HEK293 (cell line): ENCODE results near the gene MAPRE3.

Experiments
- BCL11B ChIP-seq: fragments of 450-650 bp; formaldehyde crosslinking; IDR thresholded peaks from 2 replicates; pipeline ENCODE4 v1.5.1; 2016; ENCODE audit warnings: low read depth, missing biosample characterization, missing genetic modification characterization
- GFI1B ChIP-seq: fragments of 450-650 bp; formaldehyde crosslinking; IDR thresholded peaks from 2 replicates; pipeline ENCODE4 v1.5.1; 2016; ENCODE audit warnings: missing biosample characterization, missing genetic modification characterization
- MYNN ChIP-seq: fragments of 450-650 bp; formaldehyde crosslinking; IDR thresholded peaks from 2 replicates; pipeline ENCODE4 v1.5.1; 2016; ENCODE audit warnings: missing biosample characterization, missing genetic modification characterization, borderline replicate concordance
- SALL2 ChIP-seq: fragments of 450-650 bp; formaldehyde crosslinking; IDR thresholded peaks from 2 replicates; pipeline ENCODE4 v1.5.0; 2017; ENCODE audit warnings: missing biosample characterization, mild to moderate bottlenecking, missing genetic modification characterization, borderline replicate concordance
- SCRT2 ChIP-seq: fragments of 450-650 bp; formaldehyde crosslinking; IDR thresholded peaks from 2 replicates; pipeline ENCODE4 v1.5.1; 2016; ENCODE audit warnings: missing biosample characterization, missing genetic modification characterization
- TRIM28 ChIP-seq: IDR thresholded peaks from 2 replicates; pipeline ENCODE4 v1.6.1; 2011; ENCODE audit warnings: low read length, control low read depth, borderline replicate concordance
- ZBTB17 ChIP-seq: fragments of 450-650 bp; formaldehyde crosslinking; IDR thresholded peaks from 2 replicates; pipeline ENCODE4 v1.5.1; 2016; ENCODE audit warnings: missing biosample characterization, missing genetic modification characterization
- ZBTB20 ChIP-seq: fragments of 450-650 bp; formaldehyde crosslinking; IDR thresholded peaks from 2 replicates; pipeline ENCODE4 v1.5.1; 2016; ENCODE audit warnings: missing biosample characterization, missing genetic modification characterization
- ZBTB48 ChIP-seq: fragments of 450-650 bp; formaldehyde crosslinking; IDR thresholded peaks from 2 replicates; pipeline ENCODE4 v1.5.1; 2016; ENCODE audit warnings: missing biosample characterization, missing genetic modification characterization
- ZNF114 ChIP-seq: fragments of 450-650 bp; formaldehyde crosslinking; IDR thresholded peaks from 2 replicates; pipeline ENCODE4 v1.5.0; 2017; ENCODE audit warnings: missing biosample characterization, missing genetic modification characterization
- ZNF366 ChIP-seq: fragments of 450-650 bp; formaldehyde crosslinking; conservative IDR thresholded peaks from 2 replicates; pipeline ENCODE4 v1.5.1; 2016; ENCODE audit warnings: missing biosample characterization, missing genetic modification characterization
- ZNF473 ChIP-seq: fragments of 450-650 bp; formaldehyde crosslinking; IDR thresholded peaks from 2 replicates; pipeline ENCODE4 v1.5.1; 2017; ENCODE audit warnings: missing biosample characterization, missing genetic modification characterization
- ZNF585B ChIP-seq: fragments of 450-650 bp; formaldehyde crosslinking; IDR thresholded peaks from 2 replicates; pipeline ENCODE4 v1.5.1; 2016; ENCODE audit warnings: missing biosample characterization, missing genetic modification characterization
- ZNF701 ChIP-seq: fragments of 450-650 bp; formaldehyde crosslinking; IDR thresholded peaks from 2 replicates; pipeline ENCODE4 v1.5.1; 2016; ENCODE audit warnings: missing biosample characterization, missing genetic modification characterization
- TF ChIP-seq, protein P1 (sequence below): fragments of 450-650 bp; formaldehyde crosslinking; IDR thresholded peaks from 2 replicates; pipeline ENCODE4 v1.5.1; 2016; ENCODE audit warnings: missing biosample characterization, missing genetic modification characterization
- TF ChIP-seq, protein P2 (sequence below): fragments of 450-650 bp; formaldehyde crosslinking; IDR thresholded peaks from 2 replicates; pipeline ENCODE4 v1.5.1; 2016; ENCODE audit warnings: missing biosample characterization, missing genetic modification characterization
- TF ChIP-seq, protein P3 (sequence below): fragments of 450-650 bp; formaldehyde crosslinking; IDR thresholded peaks from 2 replicates; pipeline ENCODE4 v1.5.1; 2017; ENCODE audit warnings: missing biosample characterization, missing genetic modification characterization
- TF ChIP-seq, protein P4 (sequence below): fragments of 450-650 bp; formaldehyde crosslinking; IDR thresholded peaks from 2 replicates; pipeline ENCODE4 v1.5.1; 2016; ENCODE audit warnings: missing biosample characterization, missing genetic modification characterization
- TF ChIP-seq, protein P5 (sequence below): fragments of 450-650 bp; formaldehyde crosslinking; IDR thresholded peaks from 2 replicates; pipeline ENCODE4 v1.5.1; 2016; ENCODE audit warnings: missing biosample characterization, missing genetic modification characterization
- TF ChIP-seq, protein P6 (sequence below): fragments of 450-650 bp; formaldehyde crosslinking; IDR thresholded peaks from 2 replicates; pipeline ENCODE4 v1.5.1; 2016; ENCODE audit warnings: missing biosample characterization, missing genetic modification characterization, borderline replicate concordance

The MAPRE3 gene

DNA sequence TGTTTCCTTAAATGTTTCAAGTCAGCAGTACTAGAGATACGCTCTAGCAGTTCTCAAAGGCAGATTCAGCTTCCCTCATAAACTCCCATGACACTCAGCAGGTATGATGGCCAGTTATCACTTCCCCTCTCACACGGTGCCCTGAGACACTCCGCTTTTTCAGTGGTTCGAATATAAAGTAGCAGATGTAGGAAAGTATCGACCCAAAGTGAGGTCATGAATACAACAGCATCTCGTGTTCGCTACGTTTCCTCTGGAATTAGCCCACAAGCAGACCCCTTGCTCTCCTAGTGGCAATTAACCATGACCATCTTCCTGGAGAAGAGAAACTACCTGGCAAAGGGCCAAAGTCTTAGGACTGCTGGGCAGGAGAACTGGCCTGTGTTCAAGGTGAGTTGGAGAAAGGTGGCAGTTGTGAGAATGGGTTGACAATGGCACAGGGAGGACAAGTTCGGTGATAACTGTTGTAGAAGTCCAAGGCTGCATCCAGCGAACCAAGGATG lies 71.8 kb downstream of the MAPRE3 start (continued):
- TF ChIP-seq, protein P1, sequence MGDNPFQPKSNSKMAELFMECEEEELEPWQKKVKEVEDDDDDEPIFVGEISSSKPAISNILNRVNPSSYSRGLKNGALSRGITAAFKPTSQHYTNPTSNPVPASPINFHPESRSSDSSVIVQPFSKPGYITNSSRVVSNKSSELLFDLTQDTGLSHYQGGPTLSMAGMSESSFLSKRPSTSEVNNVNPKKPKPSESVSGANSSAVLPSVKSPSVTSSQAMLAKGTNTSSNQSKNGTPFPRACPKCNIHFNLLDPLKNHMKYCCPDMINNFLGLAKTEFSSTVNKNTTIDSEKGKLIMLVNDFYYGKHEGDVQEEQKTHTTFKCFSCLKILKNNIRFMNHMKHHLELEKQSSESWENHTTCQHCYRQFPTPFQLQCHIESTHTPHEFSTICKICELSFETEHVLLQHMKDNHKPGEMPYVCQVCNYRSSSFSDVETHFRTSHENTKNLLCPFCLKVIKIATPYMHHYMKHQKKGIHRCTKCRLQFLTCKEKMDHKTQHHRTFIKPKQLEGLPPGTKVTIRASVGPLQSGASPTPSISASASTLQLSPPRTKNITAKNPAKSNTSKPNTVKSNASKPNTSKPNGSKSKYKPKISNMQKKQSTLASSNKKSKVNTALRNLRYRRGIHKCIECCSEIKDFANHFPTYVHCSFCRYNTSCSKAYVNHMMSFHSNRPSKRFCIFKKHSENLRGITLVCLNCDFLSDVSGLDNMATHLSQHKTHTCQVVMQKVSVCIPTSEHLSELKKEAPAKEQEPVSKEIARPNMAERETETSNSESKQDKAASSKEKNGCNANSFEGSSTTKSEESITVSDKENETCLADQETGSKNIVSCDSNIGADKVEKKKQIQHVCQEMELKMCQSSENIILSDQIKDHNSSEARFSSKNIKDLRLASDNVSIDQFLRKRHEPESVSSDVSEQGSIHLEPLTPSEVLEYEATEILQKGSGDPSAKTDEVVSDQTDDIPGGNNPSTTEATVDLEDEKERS (tag by site-specific recombination): no peak
- no peak for TF ChIP-seq ZBTB48
- TF ChIP-seq ZNF114 (tag by site-specific recombination): no peak
- TF ChIP-seq ZBTB20 (tag by site-specific recombination): 0 out of 2 replicates have a peak, but pooled peaks have one; percentile 11
- 0 out of 2 replicates have a peak, but pooled peaks have one; percentile 43 for TF ChIP-seq SCRT2 (tag by site-specific recombination)
- TF ChIP-seq, protein P2, sequence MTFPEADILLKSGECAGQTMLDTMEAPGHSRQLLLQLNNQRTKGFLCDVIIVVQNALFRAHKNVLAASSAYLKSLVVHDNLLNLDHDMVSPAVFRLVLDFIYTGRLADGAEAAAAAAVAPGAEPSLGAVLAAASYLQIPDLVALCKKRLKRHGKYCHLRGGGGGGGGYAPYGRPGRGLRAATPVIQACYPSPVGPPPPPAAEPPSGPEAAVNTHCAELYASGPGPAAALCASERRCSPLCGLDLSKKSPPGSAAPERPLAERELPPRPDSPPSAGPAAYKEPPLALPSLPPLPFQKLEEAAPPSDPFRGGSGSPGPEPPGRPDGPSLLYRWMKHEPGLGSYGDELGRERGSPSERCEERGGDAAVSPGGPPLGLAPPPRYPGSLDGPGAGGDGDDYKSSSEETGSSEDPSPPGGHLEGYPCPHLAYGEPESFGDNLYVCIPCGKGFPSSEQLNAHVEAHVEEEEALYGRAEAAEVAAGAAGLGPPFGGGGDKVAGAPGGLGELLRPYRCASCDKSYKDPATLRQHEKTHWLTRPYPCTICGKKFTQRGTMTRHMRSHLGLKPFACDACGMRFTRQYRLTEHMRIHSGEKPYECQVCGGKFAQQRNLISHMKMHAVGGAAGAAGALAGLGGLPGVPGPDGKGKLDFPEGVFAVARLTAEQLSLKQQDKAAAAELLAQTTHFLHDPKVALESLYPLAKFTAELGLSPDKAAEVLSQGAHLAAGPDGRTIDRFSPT (tag by site-specific recombination): no peak
- peak; percentile 76 for TF ChIP-seq ZNF366 (tag by site-specific recombination)
- TF ChIP-seq, protein P3, sequence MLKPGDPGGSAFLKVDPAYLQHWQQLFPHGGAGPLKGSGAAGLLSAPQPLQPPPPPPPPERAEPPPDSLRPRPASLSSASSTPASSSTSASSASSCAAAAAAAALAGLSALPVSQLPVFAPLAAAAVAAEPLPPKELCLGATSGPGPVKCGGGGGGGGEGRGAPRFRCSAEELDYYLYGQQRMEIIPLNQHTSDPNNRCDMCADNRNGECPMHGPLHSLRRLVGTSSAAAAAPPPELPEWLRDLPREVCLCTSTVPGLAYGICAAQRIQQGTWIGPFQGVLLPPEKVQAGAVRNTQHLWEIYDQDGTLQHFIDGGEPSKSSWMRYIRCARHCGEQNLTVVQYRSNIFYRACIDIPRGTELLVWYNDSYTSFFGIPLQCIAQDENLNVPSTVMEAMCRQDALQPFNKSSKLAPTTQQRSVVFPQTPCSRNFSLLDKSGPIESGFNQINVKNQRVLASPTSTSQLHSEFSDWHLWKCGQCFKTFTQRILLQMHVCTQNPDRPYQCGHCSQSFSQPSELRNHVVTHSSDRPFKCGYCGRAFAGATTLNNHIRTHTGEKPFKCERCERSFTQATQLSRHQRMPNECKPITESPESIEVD (tag by site-specific recombination): 0 out of 2 replicates have a peak, but pooled peaks have one; percentile 2
- TF ChIP-seq MYNN (tag by site-specific recombination): no peak
- TF ChIP-seq GFI1B: no peak
- TF ChIP-seq ZNF585B (tag by site-specific recombination): no peak
- TF ChIP-seq ZNF701 (tag by site-specific recombination): no peak
- no peak for TF ChIP-seq TRIM28
- TF ChIP-seq SALL2 (tag by site-specific recombination): no peak
- no peak for TF ChIP-seq ZNF473 (tag by site-specific recombination)
- TF ChIP-seq, protein P4, sequence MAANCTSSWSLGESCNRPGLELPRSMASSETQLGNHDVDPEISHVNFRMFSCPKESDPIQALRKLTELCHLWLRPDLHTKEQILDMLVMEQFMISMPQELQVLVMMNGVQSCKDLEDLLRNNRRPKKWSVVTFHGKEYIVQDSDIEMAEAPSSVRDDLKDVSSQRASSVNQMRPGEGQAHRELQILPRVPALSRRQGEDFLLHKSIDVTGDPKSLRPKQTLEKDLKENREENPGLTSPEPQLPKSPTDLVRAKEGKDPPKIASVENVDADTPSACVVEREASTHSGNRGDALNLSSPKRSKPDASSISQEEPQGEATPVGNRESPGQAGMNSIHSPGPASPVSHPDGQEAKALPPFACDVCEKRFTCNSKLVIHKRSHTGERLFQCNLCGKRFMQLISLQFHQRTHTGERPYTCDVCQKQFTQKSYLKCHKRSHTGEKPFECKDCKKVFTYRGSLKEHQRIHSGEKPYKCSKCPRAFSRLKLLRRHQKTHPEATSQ (tag by site-specific recombination): no peak
- TF ChIP-seq, protein P5, sequence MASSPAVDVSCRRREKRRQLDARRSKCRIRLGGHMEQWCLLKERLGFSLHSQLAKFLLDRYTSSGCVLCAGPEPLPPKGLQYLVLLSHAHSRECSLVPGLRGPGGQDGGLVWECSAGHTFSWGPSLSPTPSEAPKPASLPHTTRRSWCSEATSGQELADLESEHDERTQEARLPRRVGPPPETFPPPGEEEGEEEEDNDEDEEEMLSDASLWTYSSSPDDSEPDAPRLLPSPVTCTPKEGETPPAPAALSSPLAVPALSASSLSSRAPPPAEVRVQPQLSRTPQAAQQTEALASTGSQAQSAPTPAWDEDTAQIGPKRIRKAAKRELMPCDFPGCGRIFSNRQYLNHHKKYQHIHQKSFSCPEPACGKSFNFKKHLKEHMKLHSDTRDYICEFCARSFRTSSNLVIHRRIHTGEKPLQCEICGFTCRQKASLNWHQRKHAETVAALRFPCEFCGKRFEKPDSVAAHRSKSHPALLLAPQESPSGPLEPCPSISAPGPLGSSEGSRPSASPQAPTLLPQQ (tag by site-specific recombination): no peak
- TF ChIP-seq, protein P6, sequence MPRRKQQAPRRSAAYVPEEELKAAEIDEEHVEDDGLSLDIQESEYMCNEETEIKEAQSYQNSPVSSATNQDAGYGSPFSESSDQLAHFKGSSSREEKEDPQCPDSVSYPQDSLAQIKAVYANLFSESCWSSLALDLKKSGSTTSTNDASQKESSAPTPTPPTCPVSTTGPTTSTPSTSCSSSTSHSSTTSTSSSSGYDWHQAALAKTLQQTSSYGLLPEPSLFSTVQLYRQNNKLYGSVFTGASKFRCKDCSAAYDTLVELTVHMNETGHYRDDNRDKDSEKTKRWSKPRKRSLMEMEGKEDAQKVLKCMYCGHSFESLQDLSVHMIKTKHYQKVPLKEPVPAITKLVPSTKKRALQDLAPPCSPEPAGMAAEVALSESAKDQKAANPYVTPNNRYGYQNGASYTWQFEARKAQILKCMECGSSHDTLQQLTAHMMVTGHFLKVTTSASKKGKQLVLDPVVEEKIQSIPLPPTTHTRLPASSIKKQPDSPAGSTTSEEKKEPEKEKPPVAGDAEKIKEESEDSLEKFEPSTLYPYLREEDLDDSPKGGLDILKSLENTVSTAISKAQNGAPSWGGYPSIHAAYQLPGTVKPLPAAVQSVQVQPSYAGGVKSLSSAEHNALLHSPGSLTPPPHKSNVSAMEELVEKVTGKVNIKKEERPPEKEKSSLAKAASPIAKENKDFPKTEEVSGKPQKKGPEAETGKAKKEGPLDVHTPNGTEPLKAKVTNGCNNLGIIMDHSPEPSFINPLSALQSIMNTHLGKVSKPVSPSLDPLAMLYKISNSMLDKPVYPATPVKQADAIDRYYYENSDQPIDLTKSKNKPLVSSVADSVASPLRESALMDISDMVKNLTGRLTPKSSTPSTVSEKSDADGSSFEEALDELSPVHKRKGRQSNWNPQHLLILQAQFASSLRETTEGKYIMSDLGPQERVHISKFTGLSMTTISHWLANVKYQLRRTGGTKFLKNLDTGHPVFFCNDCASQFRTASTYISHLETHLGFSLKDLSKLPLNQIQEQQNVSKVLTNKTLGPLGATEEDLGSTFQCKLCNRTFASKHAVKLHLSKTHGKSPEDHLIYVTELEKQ: no peak
- TF ChIP-seq ZBTB17: peak; percentile 94
- no peak for TF ChIP-seq BCL11B (tag by site-specific recombination)
